Measurements from ENCODE around the gene TMEM253. TPM values are rescaled to one million over a fixed set of nuclear protein-coding genes. Genes with fewer than 3 reads are reported as not detected.

The TMEM253 gene
- total and polyA plus RNA-seq, 9 donors = 0.24 to 1.3 (median 0.56) TPM

DNA sequence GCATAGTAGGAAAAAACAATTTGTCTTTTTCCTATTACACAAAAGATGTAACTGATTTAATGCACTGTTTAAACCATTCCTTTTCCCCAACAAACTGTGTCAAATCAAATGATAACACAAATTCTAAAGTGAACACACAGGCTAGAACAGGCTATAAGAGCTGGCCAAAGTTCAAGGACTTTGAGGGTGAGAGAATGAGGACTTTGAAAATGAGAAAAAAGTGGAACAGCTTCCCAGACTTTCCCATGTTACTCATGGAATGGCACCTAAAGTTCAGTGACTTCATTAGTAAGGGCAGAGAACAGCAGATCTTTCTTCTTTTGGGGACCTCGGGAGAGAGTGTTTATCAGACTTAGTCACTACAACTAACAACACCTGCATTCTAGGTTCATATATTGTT, 22.6 kb downstream of the TMEM253 start:
- H3K27ac ChIP-seq = no peak overlapping the region
- no peaks in the 10 kb centered on the region for H3K4me1 ChIP-seq (ENCODE audit: insufficient read depth)
- WGBS, 3 donors = 74 to 94% (median 76%) methylated on average over 1 of the region's 1 CpG
- H3K36me3 ChIP-seq = no peaks in the 10 kb centered on the region
- DNase-seq = no peak
- TF ChIP-seq CTCF (IDR thresholded peaks at IDR 0.05) = no peak
- TF ChIP-seq EP300 (IDR thresholded peaks at IDR 0.05) = no peak
- no peak for TF ChIP-seq POLR2A (IDR thresholded peaks at IDR 0.05)
- intact Hi-C loops (cut with DNase I) = no loop called here
- no peaks in the 10 kb centered on the region for H3K27me3 ChIP-seq
- H3K9me3 ChIP-seq = no peaks in the 10 kb centered on the region
- no peak overlapping the region for H3K4me3 ChIP-seq

DNA sequence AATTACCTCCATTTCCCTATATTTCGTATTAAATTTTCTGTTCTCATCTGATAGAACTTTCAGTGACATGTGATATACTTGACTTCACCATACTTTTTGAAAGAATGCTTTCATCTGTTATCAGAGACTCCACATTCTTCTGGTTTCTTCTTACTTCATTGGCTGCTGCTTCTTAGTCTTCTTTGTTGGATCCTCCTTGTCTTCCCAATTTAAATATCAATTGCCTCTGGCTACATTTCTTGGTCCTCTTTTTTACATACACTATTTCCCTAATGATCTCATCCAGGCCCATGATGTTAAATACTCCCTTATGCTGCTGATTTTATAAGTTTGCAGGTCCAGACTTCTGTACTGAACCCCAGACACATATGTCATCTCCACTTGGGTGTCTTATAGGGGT, 33.0 kb downstream of the TMEM253 start:
- intact Hi-C loops (cut with DNase I) = no loop called here
- 49 to 69% (median 52%) methylated on average over 1 of the region's 1 CpG for WGBS, 3 donors

DNA sequence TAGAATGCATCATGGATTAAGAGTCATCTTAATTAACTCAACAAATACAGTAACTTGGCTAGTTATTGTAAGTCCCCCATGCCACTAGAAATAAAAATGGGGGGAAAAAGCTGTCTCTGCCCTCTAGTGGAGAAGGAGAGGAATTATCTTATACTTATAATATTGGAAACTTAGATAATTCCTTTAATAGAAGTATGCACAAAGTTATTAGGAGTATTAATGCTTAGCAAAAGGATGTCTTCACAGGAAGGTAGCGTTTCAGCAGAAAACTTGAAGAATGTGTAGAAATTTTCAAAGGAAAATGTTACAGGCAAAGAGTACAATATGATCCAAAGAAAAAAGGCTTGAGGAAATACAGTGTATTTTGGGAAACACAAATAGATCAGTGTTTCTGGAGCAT, 35.2 kb downstream of the TMEM253 start:
- Histone ChIP-seq H3K4me1 (ENCODE audit: insufficient read depth) (no peaks in the 10 kb centered on the region), H3K4me3 (no peak overlapping the region), H3K27me3 (no peaks in the 10 kb centered on the region), H3K36me3 (no peaks in the 10 kb centered on the region), H3K9me3 (no peaks in the 10 kb centered on the region), H3K27ac (no peak overlapping the region)
- DNase-seq = no peak
- 6 to 14% (median 11%) methylated on average over 1 of the region's 1 CpG for WGBS, 3 donors
- TF ChIP-seq POLR2A (IDR thresholded peaks at IDR 0.05) (no peak), EP300 (IDR thresholded peaks at IDR 0.05) (no peak), CTCF (IDR thresholded peaks at IDR 0.05) (no peak)
- intact Hi-C loops (cut with DNase I) = no loop called here

More for the DNA sequence above, 33.0 kb downstream of the TMEM253 start:
- TF ChIP-seq CTCF (IDR thresholded peaks at IDR 0.05) (no peak), EP300 (IDR thresholded peaks at IDR 0.05) (no peak), POLR2A (IDR thresholded peaks at IDR 0.05) (no peak)
- Histone ChIP-seq H3K27ac (no peak overlapping the region), H3K27me3 (no peaks in the 10 kb centered on the region), H3K36me3 (no peaks in the 10 kb centered on the region), H3K4me1 (ENCODE audit: insufficient read depth) (no peaks in the 10 kb centered on the region), H3K4me3 (no peak overlapping the region), H3K9me3 (no peaks in the 10 kb centered on the region)
- DNase-seq = no peak

DNA sequence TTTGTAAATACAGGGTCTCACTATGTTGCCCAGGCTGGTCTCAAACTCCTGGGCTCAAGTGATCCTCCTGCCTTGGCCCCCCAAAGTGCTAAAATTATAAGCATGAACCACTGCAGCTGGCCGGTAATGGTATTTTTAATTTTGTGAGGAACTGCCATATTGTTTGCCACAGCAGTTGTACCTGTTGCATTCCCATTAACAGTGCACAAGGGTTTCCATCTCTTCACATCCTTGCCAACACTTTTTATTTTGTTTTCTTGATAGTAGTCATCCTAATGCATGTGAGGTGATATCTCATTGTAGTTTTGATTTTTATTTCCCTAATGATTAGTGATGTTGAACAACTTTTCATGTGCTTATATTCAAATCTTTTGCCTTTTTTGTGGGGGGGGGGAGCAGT, 41.5 kb downstream of the TMEM253 start:
- Histone ChIP-seq H3K4me3 (no peak overlapping the region), H3K36me3 (no peaks in the 10 kb centered on the region), H3K27me3 (no peaks in the 10 kb centered on the region), H3K27ac (no peak overlapping the region), H3K9me3 (no peaks in the 10 kb centered on the region), H3K4me1 (ENCODE audit: insufficient read depth) (no peaks in the 10 kb centered on the region)
- DNase-seq = no peak
- WGBS, 3 donors = 72 to 90% (median 80%) methylated on average over 1 of the region's 1 CpG
- TF ChIP-seq POLR2A (IDR thresholded peaks at IDR 0.05) = no peak
- no peak for TF ChIP-seq EP300 (IDR thresholded peaks at IDR 0.05)
- TF ChIP-seq CTCF (IDR thresholded peaks at IDR 0.05) = no peak
- intact Hi-C loops (cut with DNase I) = no loop called here

- Histone ChIP-seq H3K4me1 (ENCODE audit: insufficient read depth) (no peaks in the 10 kb centered on the region), H3K27me3 (no peaks in the 10 kb centered on the region)
- intact Hi-C loops (cut with DNase I) = no loop called here
Measured at GRCh38 chr14:21145437-21145836, 44.6 kb downstream of the TMEM253 start.

More at GRCh38 chr14:21145437-21145836, 44.6 kb downstream of the TMEM253 start:
- TF ChIP-seq EP300 (IDR thresholded peaks at IDR 0.05) (no peak), CTCF (IDR thresholded peaks at IDR 0.05) (no peak)
- no peak overlapping the region for H3K27ac ChIP-seq
- no peaks in the 10 kb centered on the region for H3K9me3 ChIP-seq
- H3K4me3 ChIP-seq = no peak overlapping the region
- no peak for DNase-seq
- H3K36me3 ChIP-seq = no peaks in the 10 kb centered on the region
